ENCODE results near the gene KLHL30. TPM values are rescaled to one million over a fixed set of nuclear protein-coding genes. Genes with fewer than 3 reads are reported as not detected.

Gene KLHL30
- total RNA-seq, 1 experiment from 2014 or later, result not detected

- Histone ChIP-seq H2AK5ac (ENCODE audit: insufficient read length, low read length) (no peak overlapping the region), H2BK15ac (ENCODE audit: low read depth, low read length) (no peak overlapping the region), H3K14ac (ENCODE audit: insufficient read depth, low read length) (no peak overlapping the region), H3K23me2 (ENCODE audit: insufficient read length, low read depth, low read length, poor library complexity, severe bottlenecking) (no peaks in the 10 kb centered on the region), H3K9me3 (ENCODE audit: control insufficient read depth, low read depth, low read length) (no peaks in the 10 kb centered on the region), H2BK20ac (ENCODE audit: low read depth, low read length, poor library complexity, severe bottlenecking) (no peak overlapping the region), H3K23ac (ENCODE audit: insufficient read length, low read depth, low read length) (no peak overlapping the region), H3K9ac (ENCODE audit: extremely low read depth, insufficient read length, low read length) (no peak overlapping the region), H3K79me2 (ENCODE audit: insufficient read depth, low read length) (no peaks in the 10 kb centered on the region), H4K8ac (replicated peaks; ENCODE audit: insufficient read length, low read depth, low read length) (no peak overlapping the region), H4K5ac (ENCODE audit: insufficient read length, low read depth, low read length) (no peak overlapping the region), H3K18ac (ENCODE audit: insufficient read length, low read depth, low read length) (no peak overlapping the region), H3K56ac (ENCODE audit: insufficient read length, low read depth, low read length) (no peak overlapping the region), H2BK120ac (ENCODE audit: low read depth, low read length, poor library complexity, severe bottlenecking) (no peak overlapping the region), H3K4me1 (ENCODE audit: insufficient read depth, low read length) (no peaks in the 10 kb centered on the region), H3K27ac (ENCODE audit: insufficient read length, low read depth, low read length) (no peak overlapping the region), H4K91ac (ENCODE audit: insufficient read length, low read depth, low read length) (no peak overlapping the region), H3K79me1 (ENCODE audit: insufficient read depth, low read depth, low read length, poor library complexity, severe bottlenecking) (no peaks in the 10 kb centered on the region), H3K27me3 (ENCODE audit: insufficient read depth, low read length) (no peaks in the 10 kb centered on the region), H4K20me1 (ENCODE audit: control insufficient read depth, insufficient read depth, insufficient read length) (peaks cover 2% of the 10 kb centered on the region), H3K4me2 (ENCODE audit: insufficient read depth, insufficient read length, low read length) (no peak overlapping the region), H3K4ac (ENCODE audit: low read depth, low read length) (no peak overlapping the region), H2BK12ac (ENCODE audit: insufficient read length, low read depth, low read length) (no peak overlapping the region), H2AFZ (ENCODE audit: low read length) (no peak overlapping the region), H3T11ph (ENCODE audit: low read length) (no peak overlapping the region), H2BK5ac (ENCODE audit: insufficient read length, low read length) (no peak overlapping the region)
- no peaks in the 10 kb centered on the region for H3K36me3 Mint-ChIP-seq (ENCODE audit: insufficient read depth in 1 of 3, low read depth in 3 of 3)
- no peak for DNase-seq
- H3K4me3 Mint-ChIP-seq, result no peak overlapping the region
- no peaks in the 10 kb centered on the region; the same call in 1 of the 2 replicates for H3K27me3 Mint-ChIP-seq (ENCODE audit: low read depth)
- no peak overlapping the region for H3K27ac Mint-ChIP-seq
- H3K9me3 Mint-ChIP-seq, result no peaks in the 10 kb centered on the region
- no CpG with 5 or more reads among the region's 20 CpGs for WGBS (ENCODE audit: extremely low coverage, insufficient read length, low lambda C conversion rate)
- TF ChIP-seq CTCF (conservative IDR thresholded peaks at IDR 0.05), result no peak
- no peaks in the 10 kb centered on the region for H3K4me1 Mint-ChIP-seq
Measured at GRCh38 chr2:238143239-238143951, 4.9 kb downstream of the KLHL30 start.
